Thyroid gland (tissue), 4 donors: ENCODE results near the gene EEF1A2. TPM values are rescaled to one million over a fixed set of nuclear protein-coding genes. Genes with fewer than 3 reads are reported as not detected.

ENCODE experiments used
- DNase-seq, 2 donors: peaks; one replicate each; pipeline ENCODE4 v3.0.0-alpha.2; 2019
- H3K27ac ChIP-seq, 3 donors: fragments of 200-600 bp; sonication (generic); 1 replicate in 2 of 3; 2 replicates in 1 of 3; pipeline ENCODE4 v1.5.1; 2016 to 2019; ENCODE audit warnings: mild to moderate bottlenecking in 1 of 3, moderate library complexity in 1 of 3
- H3K27me3 ChIP-seq: fragments of 200-600 bp; sonication (generic); one replicate; pipeline ENCODE4 v1.5.1; 2019
- H3K36me3 ChIP-seq, 2 donors: fragments of 200-600 bp; sonication (generic); one replicate each; pipeline ENCODE4 v1.5.1; 2016 to 2019
- H3K4me1 ChIP-seq, 2 donors: fragments of 200-600 bp; sonication (generic); one replicate each; pipeline ENCODE4 v1.5.1; 2017 to 2019
- H3K4me3 ChIP-seq, 3 donors: fragments of 200-600 bp; sonication (generic); replicated peaks in 1 of 3; 1 replicate in 2 of 3; 2 replicates in 1 of 3; pipeline ENCODE4 v1.5.1; 2016; ENCODE audit warnings: mild to moderate bottlenecking in 1 of 3
- H3K9me3 ChIP-seq: fragments of 200-600 bp; sonication (generic); one replicate; pipeline ENCODE4 v1.5.1; 2017
- CTCF ChIP-seq, 6 experiments: fragments of 200-600 bp in 3 of 6; fragments of 450-650 bp in 3 of 6; sonication (generic) in 3 of 6; IDR thresholded peaks; one replicate each; pipeline ENCODE4 v1.5.1; 2016 to 2019; ENCODE audit warnings: antibody characterized with exemption in 6 of 6, mild to moderate bottlenecking in 2 of 6, inconsistent platforms in 1 of 6, moderate library complexity in 1 of 6
- POLR2A ChIP-seq, 2 donors: fragments of 450-650 bp; IDR thresholded peaks; one replicate each; pipeline ENCODE4 v1.6.1; 2017; ENCODE audit warnings: antibody characterized with exemption in 2 of 2, mild to moderate bottlenecking in 2 of 2, moderate library complexity in 1 of 2
- WGBS, 2 donors: methylation state at CpG; one replicate each; pipeline ENCODE4 v1.1.5; 2017; 5-methylcytosine and 5-hydroxymethylcytosine counted together
- intact Hi-C: fragments of 100-400 bp; cut with DNase I; formaldehyde crosslinking; loops from one replicate; pipeline ENCODE4 v1.15.1; 2023
- total RNA-seq, 4 donors: library from RNA; depleted of rRNA; stranded (reverse); fragments of >200 nt; gene quantifications; one replicate each; pipeline ENCODE4 v1.2.3, GENCODE V29; 2016

Gene EEF1A2
- 1 to 10 TPM in 3 of 4 donors, under 1 TPM in 1; 0.22 to 2.0 (median 1.3) TPM for total RNA-seq

GRCh38 chr20:63498960-63499337 is at the start of gene EEF1A2:
Gene EEF1A2, minus strand, starts transcription at chr20:63499083. Its CDS starts 1,320 bp downstream, at chr20:63497763.
- TF ChIP-seq CTCF (IDR thresholded peaks at IDR 0.05) (no peak), POLR2A (IDR thresholded peaks at IDR 0.05) (no peak)
- H3K27me3 ChIP-seq, result peaks cover 12% of the 10 kb centered on the region
- H3K9me3 ChIP-seq, result no peaks in the 10 kb centered on the region
- H3K4me1 ChIP-seq, result peaks cover 0 to 16% of the 10 kb centered on the region in 2 donors
- no peak within 1 kb of the TSS for H3K27ac ChIP-seq
- WGBS, 2 donors, result no CpG with 5 or more reads among the region's 58 CpGs
- no peaks in the 10 kb centered on the region for H3K36me3 ChIP-seq
- intact Hi-C loops, result loop anchor here (5.0 kb wide), 1 partner anchor 473 kb away; no protein-coding TSS in a partner anchor
- DNase-seq, result no peak
- peak within 1 kb of the TSS in 1 of 3 donors; percentile 17 for H3K4me3 ChIP-seq

GRCh38 chr20:63548542-63548941 is 49.7 kb upstream of the EEF1A2 start:
- H3K36me3 ChIP-seq, result no peaks in the 10 kb centered on the region
- no peaks in the 10 kb centered on the region for H3K9me3 ChIP-seq
- intact Hi-C loops, result no loop called here
- no peak overlapping the region for H3K27ac ChIP-seq
- H3K27me3 ChIP-seq, result no peaks in the 10 kb centered on the region
- peaks cover 0 to 5% of the 10 kb centered on the region in 2 donors for H3K4me1 ChIP-seq
- TF ChIP-seq POLR2A (IDR thresholded peaks at IDR 0.05) (no peak), CTCF (IDR thresholded peaks at IDR 0.05) (no peak)
- WGBS, 2 donors, result 46 to 60% methylated on average over 8 of the region's 11 CpGs
- H3K4me3 ChIP-seq, result no peak overlapping the region
- no peak for DNase-seq

DNA sequence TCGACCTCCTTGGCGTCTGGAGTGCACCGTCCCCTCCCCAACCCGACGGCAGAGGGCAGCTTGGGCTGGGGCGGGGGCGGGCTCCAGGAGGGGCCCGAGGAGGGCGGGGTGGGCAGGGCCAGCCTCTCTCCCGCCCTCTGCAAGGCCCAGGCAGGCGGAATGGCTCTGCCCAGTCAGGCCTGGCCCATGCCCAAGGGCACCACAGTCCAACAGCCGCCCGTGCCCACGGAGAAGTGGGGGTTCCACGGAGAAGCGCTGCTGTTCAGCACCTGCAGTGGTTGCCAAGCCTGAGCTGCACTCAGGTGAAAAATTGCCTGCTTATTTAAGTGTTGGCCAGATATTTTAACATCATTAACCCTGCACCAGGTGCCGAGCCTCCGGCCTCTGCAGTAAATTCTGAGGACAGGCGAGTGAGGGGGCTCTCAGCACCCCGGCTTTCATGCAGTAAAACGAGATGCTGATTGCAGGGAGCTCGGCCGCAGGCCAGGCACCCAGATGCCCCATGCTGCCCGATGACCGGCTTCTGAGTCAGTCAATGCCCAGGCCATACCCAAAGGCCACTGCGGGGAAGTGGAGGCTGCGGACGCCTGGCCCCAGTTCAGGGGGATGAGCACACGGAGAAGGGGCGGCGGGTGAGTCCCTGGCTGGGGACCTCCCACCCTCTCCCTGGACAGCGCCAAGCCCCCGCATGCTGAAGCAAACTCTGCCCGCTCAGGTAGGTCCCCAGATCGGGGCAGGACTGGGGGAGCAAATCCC is 49.0 kb upstream of the EEF1A2 start, which contains the start of gene SRMS:
TSS of gene SRMS (minus strand) at position 25 of the 756 bp plus-strand sequence. CDS start 286 bp downstream, outside the sequence.
- intact Hi-C loops, result no loop called here
- no peak within 1 kb of the TSS for H3K27ac ChIP-seq
- H3K27me3 ChIP-seq, result no peaks in the 10 kb centered on the region
- peaks cover 0 to 4% of the 10 kb centered on the region in 2 donors for H3K4me1 ChIP-seq
- no peaks in the 10 kb centered on the region for H3K9me3 ChIP-seq
- H3K36me3 ChIP-seq, result no peaks in the 10 kb centered on the region
- TF ChIP-seq CTCF (IDR thresholded peaks at IDR 0.05), result no peak
- no peak for TF ChIP-seq POLR2A (IDR thresholded peaks at IDR 0.05)
- DNase-seq, result peak; percentile 30 to 31
- no peak within 1 kb of the TSS for H3K4me3 ChIP-seq
- WGBS, 2 donors, result 75 to 80% methylated on average over 7 to 20 of the region's 35 CpGs

DNA sequence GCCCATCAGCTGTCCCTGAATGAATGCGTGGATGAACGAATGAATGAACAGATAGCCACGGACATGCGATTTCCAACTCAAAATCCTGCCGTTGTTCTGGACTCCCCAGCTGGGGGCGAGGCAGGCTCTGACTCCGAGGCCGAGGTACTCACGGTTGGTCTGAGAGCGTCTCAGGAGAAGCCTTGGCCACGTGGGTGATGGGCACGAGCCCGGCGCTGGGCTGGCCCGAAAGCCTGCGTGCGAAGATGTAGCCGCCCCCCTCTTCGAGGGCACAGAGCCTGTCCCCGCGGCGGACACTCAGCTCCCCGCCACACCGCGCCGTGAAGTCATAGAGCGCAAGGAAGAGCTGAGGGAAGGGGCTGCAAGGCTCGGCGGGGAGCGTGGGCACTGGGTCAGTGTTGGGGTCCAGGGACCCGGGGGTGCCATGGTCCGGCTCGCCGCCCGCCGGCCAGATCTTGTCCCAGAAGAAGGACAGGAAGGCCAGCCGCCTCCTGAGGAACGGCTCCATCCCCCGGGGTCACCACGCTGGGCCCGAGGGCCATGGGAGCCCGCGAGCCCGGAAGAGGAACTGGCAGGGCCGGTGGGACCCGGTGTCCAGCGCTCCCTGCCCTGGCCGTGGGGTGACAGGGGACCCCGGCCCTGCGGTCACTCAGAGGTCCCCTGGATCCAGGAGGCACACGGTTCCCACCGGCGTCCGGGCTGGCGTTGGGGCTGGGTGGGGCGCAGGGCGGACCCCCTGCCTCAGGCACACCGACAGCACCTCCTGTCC is 48.3 kb upstream of the EEF1A2 start:
- Histone ChIP-seq H3K4me1 (no peaks in the 10 kb centered on the region), H3K27me3 (no peaks in the 10 kb centered on the region), H3K9me3 (no peaks in the 10 kb centered on the region), H3K4me3 (no peak overlapping the region), H3K27ac (no peak overlapping the region), H3K36me3 (no peaks in the 10 kb centered on the region)
- intact Hi-C loops, result no loop called here
- TF ChIP-seq CTCF (IDR thresholded peaks at IDR 0.05) (no peak), POLR2A (IDR thresholded peaks at IDR 0.05) (no peak)
- no peak for DNase-seq
- 29 to 61% methylated on average over 8 to 53 of the region's 58 CpGs for WGBS, 2 donors
